Stimulated activated CD8-positive, alpha-beta memory T cell treated with anti-CD3 and anti-CD28 coated beads, Interleukin-4, amount 100 ng/mL, for 1 hour (primary cell): Measurements from ENCODE around the gene HOXD13.

ENCODE experiments used
- DNase-seq, 2 donors: peaks; one replicate each; pipeline ENCODE4 v3.0.0-alpha.2; 2020; ENCODE audit warnings: low read depth in 2 of 2, low spot score in 1 of 2

HOXD13 gene

DNA sequence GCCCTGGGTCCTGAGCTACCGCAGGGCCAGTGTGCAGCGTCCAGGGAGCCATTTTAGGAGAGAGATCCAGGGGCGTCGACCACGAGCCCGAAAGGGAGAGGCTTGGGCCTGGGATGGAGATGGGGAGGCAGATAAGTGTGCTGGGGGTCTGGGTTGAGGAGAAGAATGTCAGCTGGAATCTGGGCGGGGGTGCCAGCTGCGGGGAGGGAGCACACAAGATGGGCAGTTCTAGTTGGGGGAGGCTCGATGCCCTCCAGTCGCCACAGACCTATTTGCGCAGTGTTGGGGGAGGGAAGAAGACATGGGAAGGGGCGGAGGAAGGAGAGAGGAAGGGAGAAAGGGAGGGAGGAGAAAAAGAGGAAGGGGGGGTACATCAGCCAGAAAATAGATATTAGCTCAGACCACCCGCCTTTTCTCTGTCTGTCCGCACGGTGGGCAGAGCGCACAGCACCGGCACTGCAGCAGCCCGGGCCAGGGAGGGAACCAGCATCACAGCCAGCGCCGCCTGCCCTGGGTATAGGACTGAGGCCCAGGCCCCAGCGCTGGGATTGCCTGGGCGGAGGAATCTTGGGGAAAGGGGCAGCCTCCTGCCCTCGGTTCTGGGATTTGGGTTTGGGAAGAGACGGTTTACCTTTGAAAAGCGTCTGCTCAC, 12.7 kb downstream of the HOXD13 start:
- no peak for DNase-seq

DNA sequence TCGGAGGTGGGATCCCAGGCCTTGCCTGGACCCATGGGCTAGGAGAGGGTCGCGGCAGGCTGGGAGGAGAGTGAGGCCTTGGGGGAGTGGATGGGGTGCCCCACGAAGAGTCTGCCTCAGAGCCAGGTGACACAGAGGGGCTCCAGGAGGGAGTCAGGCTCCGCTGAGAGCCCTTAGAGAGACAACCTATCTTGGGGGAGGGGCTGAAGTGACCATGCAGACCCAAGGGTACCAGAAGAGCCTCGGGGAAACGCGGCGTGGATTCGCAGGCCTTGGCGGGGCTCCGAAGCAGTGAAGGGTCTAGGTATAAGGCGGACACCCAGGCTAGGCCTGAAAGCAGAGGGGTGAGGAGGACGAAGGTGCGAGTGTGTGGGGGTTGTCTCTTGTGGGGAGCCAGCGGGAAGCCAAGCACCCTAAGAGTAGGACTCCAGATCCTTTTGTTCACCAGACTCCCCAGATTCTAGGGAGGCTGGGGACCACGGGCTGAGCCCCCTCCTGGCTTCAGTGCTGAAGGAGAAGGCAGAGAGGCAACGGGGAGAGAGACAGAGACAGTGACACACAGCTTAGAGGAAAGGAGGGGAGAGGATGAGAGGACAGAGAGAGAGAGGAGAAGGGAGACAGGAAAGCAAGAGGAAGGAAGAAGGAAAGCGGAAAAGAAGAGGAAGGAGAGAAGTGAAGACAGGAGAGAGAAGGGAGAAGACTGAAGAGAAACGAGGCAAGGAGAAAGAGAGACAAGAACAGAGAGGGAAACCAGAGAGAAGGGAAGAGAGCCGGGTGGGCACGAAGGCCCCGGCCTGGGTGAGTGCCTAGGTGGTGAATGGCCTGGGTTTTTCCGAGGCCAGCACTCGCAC, 13.4 kb downstream of the HOXD13 start:
- DNase-seq = no peak

DNA sequence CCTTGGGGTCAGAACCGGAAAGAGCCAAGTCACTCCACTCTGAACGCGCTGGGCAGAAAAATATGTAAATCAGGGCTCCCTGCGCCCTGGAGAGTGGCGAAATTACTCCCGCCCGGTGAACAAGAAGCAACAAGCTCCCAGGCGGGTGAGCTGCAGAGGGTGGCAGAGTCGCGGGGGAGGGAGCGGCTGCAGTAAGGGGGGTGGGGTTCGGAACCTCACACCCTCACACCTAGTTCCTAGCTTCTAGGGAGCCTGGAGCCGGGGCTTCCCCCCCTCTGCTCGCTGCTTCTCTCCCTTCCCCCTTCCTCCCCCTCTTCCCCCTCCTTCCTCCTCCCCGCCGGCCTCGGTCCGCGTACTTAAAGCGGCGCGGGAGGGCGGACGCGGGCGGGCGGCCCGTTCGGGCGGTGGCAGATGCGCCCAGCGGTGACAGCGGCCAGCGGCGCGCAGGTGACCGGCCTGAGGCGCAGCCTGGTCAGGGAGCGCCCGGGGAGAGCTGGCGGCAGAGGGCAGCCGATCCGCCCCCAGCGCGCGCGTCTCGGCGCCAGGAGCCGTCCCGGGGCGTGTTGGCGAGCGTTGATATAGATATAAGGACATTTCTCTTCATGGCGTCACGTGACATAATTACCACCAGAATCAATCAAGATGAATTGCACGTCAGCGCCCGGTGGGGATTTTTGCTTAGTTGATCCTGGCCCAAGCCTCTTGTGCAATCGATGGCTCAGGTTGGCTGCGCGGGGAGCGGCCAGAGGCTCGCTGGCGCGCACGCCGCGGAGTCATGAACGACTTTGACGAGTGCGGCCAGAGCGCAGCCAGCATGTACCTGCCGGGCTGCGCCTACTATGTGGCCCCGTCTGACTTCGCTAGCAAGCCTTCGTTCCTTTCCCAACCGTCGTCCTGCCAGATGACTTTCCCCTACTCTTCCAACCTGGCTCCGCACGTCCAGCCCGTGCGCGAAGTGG, 14.3 kb downstream of the HOXD13 start, which contains the start of gene HOXD11:
HOXD11 (plus strand) TSS at position 700 of the 959 bp plus-strand sequence; CDS start at position 776, 76 bp downstream.
- no peak for DNase-seq

DNA sequence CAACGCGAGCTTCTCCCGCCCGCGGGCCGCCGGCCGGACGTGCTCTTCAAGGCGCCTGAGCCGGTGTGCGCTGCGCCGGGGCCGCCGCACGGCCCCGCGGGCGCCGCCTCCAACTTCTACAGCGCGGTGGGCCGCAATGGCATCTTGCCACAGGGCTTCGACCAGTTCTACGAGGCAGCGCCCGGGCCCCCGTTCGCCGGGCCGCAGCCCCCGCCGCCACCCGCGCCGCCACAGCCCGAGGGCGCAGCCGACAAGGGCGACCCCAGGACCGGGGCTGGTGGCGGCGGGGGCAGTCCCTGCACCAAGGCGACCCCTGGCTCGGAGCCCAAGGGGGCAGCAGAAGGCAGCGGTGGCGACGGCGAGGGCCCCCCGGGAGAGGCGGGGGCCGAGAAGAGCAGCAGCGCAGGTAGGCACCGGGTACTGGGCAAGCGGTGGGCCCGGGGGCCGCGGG, 15.2 kb downstream of the HOXD13 start:
- DNase-seq = no peak

DNA sequence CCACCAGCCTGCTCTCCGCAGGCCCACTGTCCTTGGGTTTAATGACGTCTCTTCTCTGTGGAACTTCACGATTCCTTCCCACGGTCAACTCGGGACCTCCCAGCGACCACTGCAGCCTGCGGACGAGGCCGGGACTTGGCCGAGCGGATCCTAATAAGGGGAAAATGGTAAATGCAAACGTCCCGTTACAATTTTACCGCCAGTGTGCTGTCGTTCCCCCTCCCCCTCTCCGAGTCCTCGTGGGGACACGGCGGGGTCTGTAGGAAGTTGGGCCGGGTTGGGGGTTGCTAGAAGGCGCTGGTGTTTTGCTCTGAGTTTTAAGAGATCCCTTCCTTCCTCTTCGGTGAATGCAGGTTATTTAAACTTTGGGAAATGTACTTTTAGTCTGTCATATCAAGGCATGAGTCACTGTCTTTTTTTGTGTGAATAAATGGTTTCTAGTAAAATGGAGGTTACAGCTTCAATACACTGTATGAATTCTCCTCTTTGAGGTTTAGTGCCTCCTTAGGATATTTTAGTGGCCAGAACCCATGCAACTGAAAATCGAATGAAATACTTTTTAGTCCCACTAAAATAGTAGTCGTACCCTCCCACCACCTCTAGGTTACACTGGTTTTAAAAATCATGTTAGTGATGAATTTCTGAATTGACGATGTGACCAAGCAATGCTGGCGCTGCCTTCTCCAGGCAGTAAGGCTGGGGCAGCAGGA, 16.8 kb downstream of the HOXD13 start:
- no peak for DNase-seq

DNA sequence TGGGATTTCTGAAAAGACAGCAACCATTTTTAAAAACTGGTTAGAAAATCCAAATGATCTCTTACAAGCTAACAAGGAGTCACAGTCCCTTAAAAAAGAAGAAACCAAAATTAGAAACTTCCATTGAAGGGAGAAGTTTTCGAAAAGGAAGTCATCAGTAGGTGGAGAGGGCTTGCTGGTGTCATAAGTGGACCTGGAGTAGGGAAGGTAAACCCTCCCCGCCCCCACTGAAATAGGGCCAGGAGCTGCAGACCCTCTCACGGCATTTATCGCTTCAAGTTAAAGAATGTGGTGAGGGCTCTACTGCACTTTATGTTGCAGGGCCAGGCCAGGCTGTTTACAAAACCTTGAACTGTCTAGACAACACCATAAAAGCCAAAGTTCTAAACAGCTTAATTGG, 17.4 kb downstream of the HOXD13 start:
- DNase-seq = no peak

DNA sequence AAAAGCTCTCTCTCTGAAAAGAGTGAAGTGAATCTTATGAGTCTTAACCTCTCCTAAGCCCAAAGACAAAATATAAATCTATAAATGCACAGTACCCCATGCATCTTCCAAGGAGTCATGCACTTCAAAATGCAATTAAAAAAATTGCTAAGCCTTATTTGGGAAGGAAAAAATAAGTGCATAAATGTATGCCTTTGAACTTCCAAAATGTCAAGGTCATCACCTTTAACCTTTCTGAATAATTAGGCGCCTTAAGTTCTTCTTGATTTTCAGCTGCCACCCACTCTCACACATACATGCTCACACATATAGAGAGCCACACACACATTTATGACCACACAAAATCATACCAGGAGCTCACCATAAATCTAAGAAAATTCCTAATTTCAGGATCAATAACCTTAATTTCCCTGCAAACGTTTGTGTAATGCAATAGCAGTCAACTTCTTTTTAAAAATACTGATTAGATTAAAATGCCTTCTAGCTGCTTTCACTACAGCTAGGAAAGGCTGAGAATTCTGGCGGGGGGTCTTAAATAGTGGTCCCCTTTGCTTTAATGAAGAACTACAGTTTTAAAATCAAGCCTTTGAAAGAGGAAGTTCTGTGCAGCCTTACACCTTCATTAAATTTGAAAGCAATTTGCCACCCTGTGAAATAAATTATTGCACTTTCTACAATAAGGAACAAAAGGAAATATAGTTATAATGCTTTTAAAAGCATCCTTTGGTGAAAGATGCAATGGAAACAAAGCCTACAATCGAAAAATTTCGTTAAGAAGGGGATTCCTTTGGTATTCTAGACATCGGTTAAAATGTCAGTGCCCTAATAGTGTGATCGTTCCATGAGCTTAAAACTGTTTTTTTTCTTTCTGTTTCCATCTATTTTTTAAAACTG, 18.1 kb downstream of the HOXD13 start:
- no peak for DNase-seq

DNA sequence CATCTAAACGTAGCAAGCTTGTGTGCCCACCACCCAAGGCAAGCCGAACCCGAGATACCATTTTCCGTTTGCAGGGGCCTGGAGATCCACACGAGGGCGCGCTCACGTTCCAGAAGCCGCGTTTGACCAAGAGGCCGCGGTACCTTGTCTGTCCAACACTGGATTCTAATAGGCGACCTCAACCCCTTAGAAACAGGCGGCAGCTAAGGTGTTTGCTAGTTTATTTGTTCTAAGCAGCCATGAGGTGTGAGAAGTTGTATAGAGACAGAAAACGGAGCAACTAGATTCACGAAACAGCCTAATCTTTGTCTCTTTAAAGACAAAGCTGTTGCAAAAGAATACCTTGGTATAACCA, 18.8 kb downstream of the HOXD13 start:
- no peak for DNase-seq

DNA sequence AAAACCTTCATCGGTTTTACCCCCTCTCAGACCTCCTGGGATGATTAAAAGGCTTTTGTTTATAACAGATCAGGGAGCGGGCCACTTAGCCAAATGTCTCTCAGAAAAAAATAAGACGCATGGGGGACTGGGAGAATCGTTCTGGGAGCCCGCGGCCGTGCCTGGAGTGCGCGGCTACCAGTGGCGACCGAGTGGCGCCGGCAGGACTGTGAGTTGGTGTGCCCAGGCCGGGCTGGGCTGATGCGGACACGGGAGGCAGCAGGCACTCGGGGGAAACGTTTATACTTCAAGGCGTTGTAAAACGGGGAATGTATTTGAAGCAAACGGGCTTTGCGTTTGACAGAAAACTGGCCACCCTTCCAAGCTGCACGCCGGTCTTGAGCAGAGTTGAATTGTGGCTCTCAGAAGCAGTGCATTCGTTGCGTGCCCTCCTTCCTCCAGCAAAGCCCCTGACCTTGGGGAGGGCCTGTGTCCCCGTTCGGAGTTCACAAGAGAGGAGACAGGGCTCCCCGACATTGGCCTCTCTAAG, 19.4 kb downstream of the HOXD13 start:
- DNase-seq = no peak

DNA sequence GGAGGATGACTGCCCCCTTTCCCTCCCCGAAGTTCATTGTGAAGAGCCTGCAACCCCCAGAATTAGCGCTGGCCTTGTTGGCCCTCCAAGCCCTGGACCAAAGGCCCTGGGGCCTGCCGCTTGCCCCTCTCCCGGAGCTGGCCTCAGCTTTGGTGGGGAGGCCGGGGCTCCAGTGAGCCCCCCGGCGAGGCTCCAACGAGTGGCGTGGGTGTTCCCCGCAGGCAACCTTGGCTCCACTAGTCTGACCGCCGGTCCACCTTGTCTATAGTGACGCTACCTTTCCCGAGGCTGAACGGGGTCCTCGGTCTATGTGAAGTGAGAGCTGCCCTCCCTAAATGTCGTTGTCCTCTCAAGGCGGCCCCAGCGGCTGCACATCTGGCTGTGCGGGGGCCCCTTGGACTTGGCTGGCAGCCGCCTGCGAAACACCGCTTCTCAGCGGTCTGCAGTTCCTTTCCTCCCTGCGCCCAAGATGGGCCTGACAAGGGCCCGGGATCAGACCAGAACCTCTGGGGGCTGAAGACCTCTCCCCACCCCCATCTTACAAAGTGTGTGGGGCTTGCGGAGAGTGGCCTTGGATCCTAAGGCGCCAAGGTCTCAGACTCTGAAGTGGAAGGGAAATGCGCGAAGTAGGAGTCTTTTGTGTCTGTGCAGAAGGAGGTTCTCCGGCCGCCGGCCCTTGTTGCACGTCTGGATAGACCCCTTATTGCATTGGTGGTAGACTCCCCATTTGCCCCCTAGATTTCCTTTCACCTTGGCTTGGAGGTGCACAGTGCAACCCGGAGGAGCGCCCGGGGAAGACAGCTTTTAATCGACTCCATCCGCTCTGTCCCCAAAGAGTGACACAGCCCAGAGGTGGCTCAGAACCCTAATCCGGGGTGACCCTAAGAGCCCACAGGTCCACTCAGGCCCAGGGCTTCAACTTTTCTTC, 20.1 kb downstream of the HOXD13 start:
- DNase-seq = no peak

DNA sequence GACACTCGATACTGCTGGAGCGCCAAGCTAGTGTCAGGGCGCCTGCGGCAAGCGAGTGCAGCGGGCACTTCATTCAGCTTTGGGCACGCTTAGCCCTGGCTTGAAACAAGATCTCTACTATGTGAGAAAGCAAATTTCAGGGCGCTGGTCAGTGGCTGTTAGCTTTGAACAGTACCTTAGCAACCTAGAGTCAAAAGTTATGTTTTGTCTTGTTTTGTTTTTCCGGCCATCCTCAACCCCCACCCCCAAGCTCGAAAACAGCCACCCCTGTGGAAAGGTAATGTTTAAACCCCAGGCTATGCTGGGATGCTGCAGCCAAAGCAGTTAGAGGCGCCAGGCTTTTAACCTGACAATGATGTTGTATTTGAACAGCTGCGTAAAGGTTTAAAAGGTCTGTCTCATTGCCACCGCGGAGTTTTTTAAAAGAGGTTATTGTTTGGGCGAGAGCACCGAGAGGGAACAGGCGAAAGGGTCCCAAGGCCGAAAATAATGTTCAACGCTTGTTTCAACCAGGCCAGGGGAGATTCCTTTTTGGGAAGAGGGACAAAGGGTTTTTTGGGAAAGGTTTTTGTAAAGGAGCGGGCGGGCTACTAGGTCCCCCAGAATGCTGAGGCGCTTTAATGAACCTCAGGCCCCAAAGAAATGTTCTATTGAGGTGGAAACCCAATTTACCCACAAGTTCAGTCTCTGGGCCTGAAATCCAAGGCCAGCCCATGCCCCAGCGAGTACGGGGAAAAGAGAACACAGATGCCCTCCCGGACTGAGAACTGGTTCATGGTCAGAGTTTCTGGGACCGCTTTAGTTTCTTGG, 21.8 kb downstream of the HOXD13 start:
- DNase-seq = no peak

DNA sequence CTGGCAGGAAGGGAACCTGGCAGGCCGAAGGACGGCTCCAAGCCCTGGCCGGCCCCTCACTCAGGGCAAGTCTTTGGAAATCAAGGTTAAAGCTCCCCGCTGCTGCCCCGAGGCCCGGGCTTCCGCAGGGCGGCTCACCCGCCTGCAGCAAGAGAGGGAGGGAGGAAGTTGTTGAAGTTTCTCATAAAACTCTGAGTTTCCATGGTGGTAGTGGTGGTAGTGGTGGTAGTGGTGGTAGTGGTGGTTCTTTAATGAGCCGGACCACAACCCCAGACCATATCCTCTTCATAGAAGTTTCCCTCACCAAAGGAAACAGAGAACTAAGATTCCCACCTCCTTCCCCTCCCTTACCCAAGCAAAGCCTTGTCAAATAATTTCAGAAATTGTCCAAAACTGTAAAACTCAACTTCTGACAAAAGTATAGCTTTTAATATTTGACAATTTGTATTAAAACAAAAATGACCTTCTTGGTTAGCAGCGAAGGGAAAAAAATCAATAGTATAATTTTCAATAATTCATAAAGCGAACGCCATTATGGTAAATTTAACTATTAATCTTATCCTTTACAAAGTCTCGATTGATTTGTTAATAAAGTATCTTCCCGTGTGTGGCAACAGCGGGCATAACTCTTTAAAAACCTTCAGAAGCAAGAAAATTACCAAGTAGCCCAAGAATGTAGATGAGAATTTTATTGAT, 22.6 kb downstream of the HOXD13 start:
- DNase-seq = no peak

DNA sequence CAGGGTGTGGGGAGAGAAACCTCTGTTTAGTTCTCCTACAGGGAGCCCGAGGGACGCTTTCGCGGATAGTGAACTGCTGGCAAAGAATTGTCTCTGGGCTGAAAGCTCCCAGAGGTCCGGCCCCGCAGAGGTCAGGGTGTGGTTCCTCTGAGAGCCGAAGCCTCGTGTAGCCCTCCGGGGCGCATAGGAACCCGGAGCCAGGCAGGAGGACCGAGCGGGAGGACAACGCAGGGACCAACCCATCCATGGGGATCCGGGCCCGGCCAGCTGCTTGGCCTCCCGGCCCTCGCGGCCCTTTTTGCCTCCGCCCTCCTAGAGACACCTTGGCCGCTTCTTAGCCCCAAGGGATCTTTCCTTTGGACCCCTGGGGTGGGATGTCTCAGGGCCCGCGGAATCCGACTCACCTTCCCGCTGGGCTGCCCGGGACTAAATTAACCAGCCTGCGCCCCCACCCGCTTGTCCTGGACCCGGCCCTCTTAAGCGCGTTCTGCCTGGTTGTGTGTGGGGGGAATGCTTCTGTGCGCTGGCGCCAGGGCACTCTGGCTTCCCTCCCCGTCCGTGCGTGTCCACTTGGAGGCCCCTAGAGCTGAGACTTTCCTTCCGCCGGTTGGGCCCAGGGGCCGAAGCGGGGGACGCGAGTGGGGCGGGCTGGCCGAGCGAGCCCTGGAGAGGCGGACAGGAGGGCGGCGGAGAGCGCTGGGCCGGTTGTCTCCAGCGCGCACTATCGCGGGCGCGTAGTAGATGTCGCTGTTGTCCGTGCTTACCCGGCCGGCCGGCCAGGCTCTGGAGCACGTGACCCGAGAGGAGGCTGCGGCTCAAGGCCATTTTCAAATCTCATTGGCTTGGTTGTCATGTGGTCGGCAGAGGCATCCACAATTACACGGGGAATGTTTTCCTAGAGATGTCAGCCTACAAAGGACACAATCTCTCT, 23.6 kb downstream of the HOXD13 start, which contains the start of gene HOXD10:
HOXD10 (plus strand) TSS at position 896 of the 931 bp plus-strand sequence. CDS start 56 bp downstream, outside the sequence.
- DNase-seq = no peak

DNA sequence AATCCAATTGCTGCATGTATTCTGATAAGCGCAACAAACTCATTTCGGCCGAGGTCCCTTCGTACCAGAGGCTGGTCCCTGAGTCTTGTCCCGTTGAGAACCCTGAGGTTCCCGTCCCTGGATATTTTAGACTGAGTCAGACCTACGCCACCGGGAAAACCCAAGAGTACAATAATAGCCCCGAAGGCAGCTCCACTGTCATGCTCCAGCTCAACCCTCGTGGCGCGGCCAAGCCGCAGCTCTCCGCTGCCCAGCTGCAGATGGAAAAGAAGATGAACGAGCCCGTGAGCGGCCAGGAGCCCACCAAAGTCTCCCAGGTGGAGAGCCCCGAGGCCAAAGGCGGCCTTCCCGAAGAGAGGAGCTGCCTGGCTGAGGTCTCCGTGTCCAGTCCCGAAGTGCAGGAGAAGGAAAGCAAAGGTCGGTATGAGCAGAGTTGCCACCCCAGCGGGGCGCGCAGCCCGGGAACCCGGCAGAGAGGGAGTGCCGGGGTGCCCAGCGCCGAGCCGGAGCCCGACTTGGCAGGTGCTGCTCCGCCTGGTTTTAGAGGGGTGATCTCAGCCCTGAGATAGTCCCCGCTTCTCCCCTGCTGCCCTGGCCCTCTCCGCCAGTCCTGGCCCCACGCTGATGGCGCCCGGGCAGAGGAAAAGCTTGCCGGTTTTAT, 24.8 kb downstream of the HOXD13 start:
- no peak for DNase-seq

DNA sequence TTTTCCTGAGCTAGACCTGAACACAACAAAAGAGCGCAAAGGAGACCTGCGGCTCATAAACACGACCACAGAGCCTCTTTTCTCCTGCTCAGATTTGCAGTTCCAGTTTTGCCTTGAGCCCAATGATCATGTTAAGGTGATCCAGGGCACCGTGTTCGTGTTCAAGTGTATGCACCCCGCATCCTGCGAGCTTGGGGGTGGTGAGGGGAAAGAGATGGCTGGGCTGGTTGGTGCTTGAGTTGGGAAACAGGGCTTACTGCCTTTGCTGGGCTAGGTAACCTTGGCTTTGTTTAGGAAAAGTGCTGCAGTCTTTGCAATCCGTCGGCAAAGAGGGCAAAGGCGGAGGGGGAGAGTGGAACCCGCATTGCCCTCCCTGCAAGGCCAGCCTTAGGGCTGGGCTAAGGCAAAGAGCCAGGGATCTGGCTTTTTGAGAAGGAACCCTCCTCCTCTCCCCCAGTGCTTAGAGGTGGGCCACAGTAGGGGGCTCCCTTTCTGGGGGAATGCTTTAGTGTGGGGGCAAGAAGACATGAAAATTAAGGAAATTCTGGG, 25.4 kb downstream of the HOXD13 start:
- DNase-seq = no peak
